HG02642 (cell line): ENCODE measurements around the gene RARB.
A peak's percentile ranks its signal among the peaks of the same experiment; 100 is the strongest.

Experiments used
- ATAC-seq: cut with Tn5 transposase; IDR thresholded peaks from one replicate; pipeline ENCODE4 v1.9.1; 2021; ENCODE audit warnings: mild to moderate bottlenecking; ENCODE audit not compliant: unreplicated experiment, poor library complexity

Gene RARB

GRCh38 chr3:25427942-25428788 is at the start of gene RARB:
Gene RARB (plus strand): TSS chr3:25428263. CDS start chr3:25428732, 469 bp downstream.
- ATAC-seq = peak; percentile 74

GRCh38 chr3:25378786-25379311 is 49.2 kb upstream of the RARB start:
- ATAC-seq = no peak

GRCh38 chr3:25380222-25380739 is 47.8 kb upstream of the RARB start:
- no peak for ATAC-seq

GRCh38 chr3:25381083-25381482 is 47.0 kb upstream of the RARB start:
- ATAC-seq = no peak

- ATAC-seq = no peak
Measured at GRCh38 chr3:25384471-25384870, 43.6 kb upstream of the RARB start.

- no peak for ATAC-seq
Measured at GRCh38 chr3:25385807-25386460, 42.1 kb upstream of the RARB start.

GRCh38 chr3:25386686-25387255 is 41.3 kb upstream of the RARB start:
- ATAC-seq = no peak

GRCh38 chr3:25390605-25391004 is 37.5 kb upstream of the RARB start:
- no peak for ATAC-seq

- no peak for ATAC-seq
Measured at GRCh38 chr3:25396251-25396650, 31.8 kb upstream of the RARB start.

- ATAC-seq = no peak
Measured at GRCh38 chr3:25396686-25397085, 31.4 kb upstream of the RARB start.

GRCh38 chr3:25397150-25397549 is 30.9 kb upstream of the RARB start:
- no peak for ATAC-seq

- ATAC-seq = no peak
Measured at GRCh38 chr3:25400587-25400986, 27.5 kb upstream of the RARB start.

- ATAC-seq = no peak
Measured at GRCh38 chr3:25403968-25404367, 24.1 kb upstream of the RARB start.

GRCh38 chr3:25404569-25404968 is 23.5 kb upstream of the RARB start:
- no peak for ATAC-seq

- no peak for ATAC-seq
Measured at GRCh38 chr3:25405335-25405734, 22.7 kb upstream of the RARB start.

- no peak for ATAC-seq
Measured at GRCh38 chr3:25410703-25411102, 17.4 kb upstream of the RARB start.

GRCh38 chr3:25412269-25412668 is 15.8 kb upstream of the RARB start:
- no peak for ATAC-seq

- ATAC-seq = no peak
Measured at GRCh38 chr3:25416176-25416575, 11.9 kb upstream of the RARB start.

- no peak for ATAC-seq
Measured at GRCh38 chr3:25418596-25418995, 9.5 kb upstream of the RARB start.

GRCh38 chr3:25419251-25419650 is 8.8 kb upstream of the RARB start:
- ATAC-seq = no peak

GRCh38 chr3:25420147-25420546 is 7.9 kb upstream of the RARB start:
- no peak for ATAC-seq
